ENCODE results near the gene KISS1R.
"Not testable (repeated sequence)": the region's sequence is repeated elsewhere in the genome, so short reads cannot be mapped to it uniquely, and the experiment has no call there.

KISS1R gene

GRCh38 chr19:917323-918151 lies at the start of gene KISS1R:
KISS1R (plus strand) TSS chr19:917333; CDS start chr19:917503, 170 bp downstream.
- DNase-seq (ENCODE audit: low read depth, low spot score): no peak

- DNase-seq (ENCODE audit: low read depth, low spot score): no peak
Observed at GRCh38 chr19:867855-868457, 49.2 kb upstream of the KISS1R start.

GRCh38 chr19:868458-869244 lies 48.5 kb upstream of the KISS1R start:
- no peak for DNase-seq (ENCODE audit: low read depth, low spot score)

GRCh38 chr19:869245-870177 lies 47.6 kb upstream of the KISS1R start:
- DNase-seq (ENCODE audit: low read depth, low spot score): peak; percentile 80

- no peak for DNase-seq (ENCODE audit: low read depth, low spot score)
Observed at GRCh38 chr19:870314-870713, 46.8 kb upstream of the KISS1R start.

GRCh38 chr19:870963-871401 lies 46.2 kb upstream of the KISS1R start:
- DNase-seq (ENCODE audit: low read depth, low spot score): no peak

- DNase-seq (ENCODE audit: low read depth, low spot score): no peak
Observed at GRCh38 chr19:871446-872265, 45.5 kb upstream of the KISS1R start.

GRCh38 chr19:872266-872951 lies 44.7 kb upstream of the KISS1R start:
- DNase-seq (ENCODE audit: low read depth, low spot score): no peak

GRCh38 chr19:873084-873483 lies 44.0 kb upstream of the KISS1R start:
- DNase-seq (ENCODE audit: low read depth, low spot score): no peak

- no peak for DNase-seq (ENCODE audit: low read depth, low spot score)
Observed at GRCh38 chr19:873561-874041, 43.5 kb upstream of the KISS1R start.

GRCh38 chr19:875265-875879 lies 41.8 kb upstream of the KISS1R start:
- DNase-seq (ENCODE audit: low read depth, low spot score): no peak

- DNase-seq (ENCODE audit: low read depth, low spot score): no peak
Observed at GRCh38 chr19:876089-876488, 41.0 kb upstream of the KISS1R start.

- no peak for DNase-seq (ENCODE audit: low read depth, low spot score)
Observed at GRCh38 chr19:876780-877314, 40.3 kb upstream of the KISS1R start.

- DNase-seq (ENCODE audit: low read depth, low spot score): not testable (repeated sequence)
Observed at GRCh38 chr19:877992-878660, 39.0 kb upstream of the KISS1R start.

- DNase-seq (ENCODE audit: low read depth, low spot score): not testable (repeated sequence)
Observed at GRCh38 chr19:878751-879561, 38.2 kb upstream of the KISS1R start.

- no peak for DNase-seq (ENCODE audit: low read depth, low spot score)
Observed at GRCh38 chr19:879711-880438, 37.3 kb upstream of the KISS1R start.
